ENCODE data around the gene LY9. TPM values are rescaled to one million over a fixed set of nuclear protein-coding genes. Genes with fewer than 3 reads are reported as not detected.

Gene LY9
- total and polyA plus RNA-seq, 2 donors from 2014 or later, result 0.41 to 3.5 TPM

DNA sequence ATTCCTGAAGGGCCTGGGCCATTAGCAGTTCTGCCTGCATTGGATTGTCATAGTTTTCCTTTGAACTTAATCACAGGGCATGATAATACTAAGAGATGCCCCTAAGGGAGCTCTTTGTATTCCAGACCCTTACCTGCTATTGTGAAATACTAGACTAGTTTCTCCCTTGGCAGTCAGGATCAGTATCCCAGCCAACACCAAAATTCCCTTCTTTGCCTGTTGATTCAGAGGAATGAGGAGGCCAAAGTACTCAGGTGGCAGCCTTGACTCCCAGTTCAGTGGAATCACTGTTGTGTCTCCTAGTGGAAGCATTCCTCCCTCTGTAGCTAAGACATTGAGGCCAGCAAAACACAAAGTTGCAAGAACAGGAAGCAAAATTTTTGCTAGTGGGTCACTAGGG, 36.2 kb upstream of the LY9 start:
- DNase-seq, result no peak
- Histone ChIP-seq H3K36me3 (ENCODE audit: control insufficient read depth in 2 of 3, insufficient read depth in 3 of 3, low read length in 3 of 3) (no peaks in the 10 kb centered on the region), H3K27ac (ENCODE audit: low read depth in 2 of 2, low read length in 2 of 2) (no peak overlapping the region), H3K9me3 (ENCODE audit: control insufficient read depth in 2 of 3, insufficient read depth in 1 of 3, low read length in 3 of 3) (no peaks in the 10 kb centered on the region), H3K27me3 (ENCODE audit: control insufficient read depth, insufficient read depth, low read length) (no peaks in the 10 kb centered on the region), H3K9ac (ENCODE audit: low read length in 3 of 3) (no peak overlapping the region), H3K4me3 (ENCODE audit: low read length in 3 of 3) (no peak overlapping the region), H3K4me1 (ENCODE audit: control insufficient read depth in 2 of 3, insufficient read depth in 2 of 3, low read depth in 1 of 3, low read length in 3 of 3) (no peaks in the 10 kb centered on the region)
- TF ChIP-seq CTCF (IDR thresholded peaks at IDR 0.05; ENCODE audit: borderline replicate concordance, extremely low read depth, insufficient read depth), result no peak
- FAIRE-seq, result no peak
- intact Hi-C loops (cut with DNase I), result no loop called here

GRCh38 chr1:160761046-160761445, 34.9 kb upstream of the LY9 start:
- Histone ChIP-seq H3K9ac (ENCODE audit: low read length in 3 of 3) (no peak overlapping the region), H3K36me3 (ENCODE audit: control insufficient read depth in 2 of 3, insufficient read depth in 3 of 3, low read length in 3 of 3) (no peaks in the 10 kb centered on the region), H3K9me3 (ENCODE audit: control insufficient read depth in 2 of 3, insufficient read depth in 1 of 3, low read length in 3 of 3) (no peaks in the 10 kb centered on the region), H3K27ac (ENCODE audit: low read depth in 2 of 2, low read length in 2 of 2) (no peak overlapping the region), H3K4me3 (ENCODE audit: low read length in 3 of 3) (no peak overlapping the region), H3K4me1 (ENCODE audit: control insufficient read depth in 2 of 3, insufficient read depth in 2 of 3, low read depth in 1 of 3, low read length in 3 of 3) (no peaks in the 10 kb centered on the region), H3K27me3 (ENCODE audit: control insufficient read depth, insufficient read depth, low read length) (no peaks in the 10 kb centered on the region)
- DNase-seq (no peak), FAIRE-seq (no peak)
- intact Hi-C loops (cut with DNase I), result no loop called here
- no peak for TF ChIP-seq CTCF (IDR thresholded peaks at IDR 0.05; ENCODE audit: borderline replicate concordance, extremely low read depth, insufficient read depth)

GRCh38 chr1:160761886-160762285, 34.1 kb upstream of the LY9 start:
- Histone ChIP-seq H3K27me3 (ENCODE audit: control insufficient read depth, insufficient read depth, low read length) (no peaks in the 10 kb centered on the region), H3K27ac (ENCODE audit: low read depth in 2 of 2, low read length in 2 of 2) (no peak overlapping the region), H3K9ac (ENCODE audit: low read length in 3 of 3) (no peak overlapping the region), H3K36me3 (ENCODE audit: control insufficient read depth in 2 of 3, insufficient read depth in 3 of 3, low read length in 3 of 3) (no peaks in the 10 kb centered on the region), H3K9me3 (ENCODE audit: control insufficient read depth in 2 of 3, insufficient read depth in 1 of 3, low read length in 3 of 3) (no peaks in the 10 kb centered on the region), H3K4me1 (ENCODE audit: control insufficient read depth in 2 of 3, insufficient read depth in 2 of 3, low read depth in 1 of 3, low read length in 3 of 3) (no peaks in the 10 kb centered on the region), H3K4me3 (ENCODE audit: low read length in 3 of 3) (no peak overlapping the region)
- no peak for DNase-seq
- no peak for FAIRE-seq
- intact Hi-C loops (cut with DNase I), result no loop called here
- TF ChIP-seq CTCF (IDR thresholded peaks at IDR 0.05; ENCODE audit: borderline replicate concordance, extremely low read depth, insufficient read depth), result no peak

GRCh38 chr1:160763993-160764392, 32.0 kb upstream of the LY9 start:
- TF ChIP-seq CTCF (IDR thresholded peaks at IDR 0.05; ENCODE audit: borderline replicate concordance, extremely low read depth, insufficient read depth), result no peak
- H3K4me3 ChIP-seq (ENCODE audit: low read length in 3 of 3), result no peak overlapping the region
- no peaks in the 10 kb centered on the region for H3K27me3 ChIP-seq (ENCODE audit: control insufficient read depth, insufficient read depth, low read length)
- no peak for DNase-seq
- no peak for FAIRE-seq
- H3K27ac ChIP-seq (ENCODE audit: low read depth in 2 of 2, low read length in 2 of 2), result no peak overlapping the region
- H3K4me1 ChIP-seq (ENCODE audit: control insufficient read depth in 2 of 3, insufficient read depth in 2 of 3, low read depth in 1 of 3, low read length in 3 of 3), result no peaks in the 10 kb centered on the region
- H3K36me3 ChIP-seq (ENCODE audit: control insufficient read depth in 2 of 3, insufficient read depth in 3 of 3, low read length in 3 of 3), result no peaks in the 10 kb centered on the region
- no peak overlapping the region for H3K9ac ChIP-seq (ENCODE audit: low read length in 3 of 3)
- H3K9me3 ChIP-seq (ENCODE audit: control insufficient read depth in 2 of 3, insufficient read depth in 1 of 3, low read length in 3 of 3), result no peaks in the 10 kb centered on the region
- intact Hi-C loops (cut with DNase I), result no loop called here
